NCI-H82 (cell line): Measurements from ENCODE around the gene CLDN16.

Source experiments
- DNase-seq: peaks from one replicate; lab custom pipeline; 2025; lab: John Stamatoyannopoulos, UW

CLDN16 gene

GRCh38 chr3:190380184-190380583, 7.8 kb upstream of the CLDN16 start:
- DNase-seq, result no peak

DNA sequence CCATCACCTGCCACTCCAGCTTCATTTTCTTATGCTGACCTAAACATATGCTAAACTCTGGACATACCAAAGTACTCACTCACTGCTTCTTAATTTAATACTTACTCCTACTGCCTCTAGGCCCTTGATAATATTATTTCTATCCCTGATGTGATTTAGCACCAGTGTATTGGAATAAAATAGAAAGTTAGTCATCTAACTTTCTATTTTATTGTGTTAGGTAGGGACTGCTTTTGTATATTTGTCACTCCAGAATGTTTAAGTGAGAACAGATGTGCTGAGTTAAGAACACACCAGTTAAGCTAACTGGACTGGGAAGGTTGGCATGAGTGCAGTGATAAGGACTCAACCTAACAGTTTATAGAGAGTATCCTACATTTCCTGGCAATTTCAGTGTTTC, 6.5 kb upstream of the CLDN16 start:
- no peak for DNase-seq

DNA sequence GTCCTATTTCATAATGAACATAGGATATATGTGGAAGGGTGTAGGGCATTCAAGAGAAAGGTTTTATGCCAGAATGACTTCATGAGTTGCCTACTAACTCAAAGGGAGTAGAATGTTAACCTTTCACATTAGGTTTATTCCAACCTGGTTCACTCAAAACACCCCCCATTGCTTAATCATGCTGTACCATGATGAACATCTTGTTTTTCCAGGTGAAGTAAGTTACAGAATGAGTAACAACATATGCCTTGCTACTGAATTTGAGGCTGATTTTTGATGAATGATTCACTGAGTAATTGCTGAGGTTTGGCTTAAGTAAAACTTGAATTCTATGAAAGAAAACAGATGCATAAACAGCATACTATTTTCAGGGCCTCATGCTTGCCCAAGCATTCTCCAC, 5.9 kb upstream of the CLDN16 start:
- DNase-seq, result no peak

DNA sequence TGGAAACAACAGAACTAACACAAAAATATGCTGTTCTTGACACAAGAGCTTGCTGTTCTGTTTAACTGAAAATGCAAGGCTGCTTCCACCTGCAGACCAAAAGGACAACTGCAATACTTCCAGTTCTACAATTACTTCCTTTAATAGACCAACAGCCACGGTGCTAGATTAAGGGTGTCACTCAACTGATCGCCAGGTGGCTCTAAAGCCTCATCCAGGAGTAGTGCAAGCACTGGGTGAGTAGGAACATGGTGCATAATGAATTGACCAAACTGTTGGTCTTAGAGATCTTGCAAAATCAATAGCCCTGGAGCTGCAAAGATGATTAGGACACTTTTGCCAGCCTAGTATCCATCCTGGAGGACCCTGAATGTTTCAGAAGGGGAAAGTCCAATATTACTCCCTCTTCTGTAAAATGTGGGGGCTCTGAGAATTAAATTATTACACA, 3.6 kb upstream of the CLDN16 start:
- DNase-seq, result peak; percentile 74

GRCh38 chr3:190385731-190386688, 2.0 kb upstream of the CLDN16 start:
- no peak for DNase-seq

DNA sequence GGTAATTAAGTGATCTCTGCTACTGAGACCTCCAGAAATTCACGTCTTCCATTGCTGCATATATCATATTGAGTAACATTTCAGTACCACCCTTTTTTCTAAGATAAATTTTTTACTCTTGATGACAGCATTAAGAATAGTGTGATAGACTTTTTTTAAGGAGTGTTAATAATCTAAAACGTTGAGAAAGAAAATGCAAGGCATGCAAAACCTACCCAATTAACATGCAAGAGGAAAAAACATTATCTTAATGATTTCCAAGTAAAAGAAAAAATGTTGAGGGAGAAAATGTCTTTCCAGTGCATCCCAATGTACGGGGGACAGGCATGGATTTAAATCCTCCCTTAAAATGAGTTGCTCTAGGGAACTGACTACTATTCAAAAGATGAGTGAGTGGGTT, 740 bp downstream of the CLDN16 start:
- no peak for DNase-seq

DNA sequence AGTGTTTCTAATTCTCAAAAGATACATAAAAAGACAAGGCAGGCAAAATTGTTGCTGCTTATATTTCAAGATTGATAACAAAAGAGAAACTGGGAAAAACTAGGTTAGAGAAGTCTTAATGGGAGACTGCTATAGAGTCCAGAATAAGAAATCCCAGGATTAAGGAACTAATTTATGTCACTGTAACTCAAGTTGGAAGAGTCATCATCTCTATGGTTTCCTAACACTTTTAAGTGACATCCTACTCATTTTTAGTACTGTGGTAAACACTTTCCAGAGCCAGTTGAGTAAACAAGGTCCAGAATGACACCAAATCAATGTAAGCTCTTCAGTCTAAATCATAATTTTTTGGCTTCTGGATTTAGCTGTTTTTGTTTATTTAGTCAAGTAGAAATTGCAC, 8.0 kb downstream of the CLDN16 start:
- no peak for DNase-seq

- DNase-seq, result no peak
These were observed 9.9 kb downstream of the CLDN16 start for GRCh38 chr3:190397889-190398288.

- peak; percentile 12 for DNase-seq
These were observed 11.7 kb downstream of the CLDN16 start for GRCh38 chr3:190399677-190400076.

DNA sequence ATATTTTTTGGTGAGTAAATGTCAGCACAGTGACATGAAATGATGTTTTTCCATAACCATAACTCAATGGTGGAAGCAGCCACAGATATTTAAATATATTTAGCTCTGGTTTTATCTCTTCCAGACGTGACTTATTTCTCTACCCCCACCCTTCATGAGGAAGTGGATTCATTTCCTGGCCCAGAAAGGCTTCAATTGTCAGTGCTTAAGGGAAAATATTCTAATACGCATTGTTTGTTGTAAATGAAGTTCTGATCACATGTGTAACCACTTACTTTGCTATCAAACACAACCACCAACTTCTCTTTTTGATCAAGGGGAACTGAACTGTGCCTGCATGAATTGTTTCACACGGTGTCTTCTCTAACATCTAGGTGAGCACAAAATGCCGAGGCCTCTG, 14.0 kb downstream of the CLDN16 start:
- no peak for DNase-seq

DNA sequence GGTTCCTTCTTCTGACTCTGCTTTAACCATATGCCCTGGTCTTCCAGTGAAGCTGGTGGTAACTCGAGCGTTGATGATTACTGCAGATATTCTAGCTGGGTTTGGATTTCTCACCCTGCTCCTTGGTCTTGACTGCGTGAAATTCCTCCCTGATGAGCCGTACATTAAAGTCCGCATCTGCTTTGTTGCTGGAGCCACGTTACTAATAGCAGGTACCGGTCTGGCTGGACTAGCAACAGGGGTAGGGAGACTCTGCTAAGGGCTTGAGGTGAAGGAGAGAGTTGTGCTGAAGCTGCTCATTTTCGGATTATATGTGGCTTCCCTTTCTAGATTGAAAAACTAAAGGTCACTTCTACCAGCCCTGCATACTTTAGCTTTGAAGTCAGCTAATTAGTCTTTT, 16.8 kb downstream of the CLDN16 start:
- no peak for DNase-seq

GRCh38 chr3:190414297-190414696, 26.3 kb downstream of the CLDN16 start:
- no peak for DNase-seq

GRCh38 chr3:190424108-190424477, 36.1 kb downstream of the CLDN16 start:
- no peak for DNase-seq

DNA sequence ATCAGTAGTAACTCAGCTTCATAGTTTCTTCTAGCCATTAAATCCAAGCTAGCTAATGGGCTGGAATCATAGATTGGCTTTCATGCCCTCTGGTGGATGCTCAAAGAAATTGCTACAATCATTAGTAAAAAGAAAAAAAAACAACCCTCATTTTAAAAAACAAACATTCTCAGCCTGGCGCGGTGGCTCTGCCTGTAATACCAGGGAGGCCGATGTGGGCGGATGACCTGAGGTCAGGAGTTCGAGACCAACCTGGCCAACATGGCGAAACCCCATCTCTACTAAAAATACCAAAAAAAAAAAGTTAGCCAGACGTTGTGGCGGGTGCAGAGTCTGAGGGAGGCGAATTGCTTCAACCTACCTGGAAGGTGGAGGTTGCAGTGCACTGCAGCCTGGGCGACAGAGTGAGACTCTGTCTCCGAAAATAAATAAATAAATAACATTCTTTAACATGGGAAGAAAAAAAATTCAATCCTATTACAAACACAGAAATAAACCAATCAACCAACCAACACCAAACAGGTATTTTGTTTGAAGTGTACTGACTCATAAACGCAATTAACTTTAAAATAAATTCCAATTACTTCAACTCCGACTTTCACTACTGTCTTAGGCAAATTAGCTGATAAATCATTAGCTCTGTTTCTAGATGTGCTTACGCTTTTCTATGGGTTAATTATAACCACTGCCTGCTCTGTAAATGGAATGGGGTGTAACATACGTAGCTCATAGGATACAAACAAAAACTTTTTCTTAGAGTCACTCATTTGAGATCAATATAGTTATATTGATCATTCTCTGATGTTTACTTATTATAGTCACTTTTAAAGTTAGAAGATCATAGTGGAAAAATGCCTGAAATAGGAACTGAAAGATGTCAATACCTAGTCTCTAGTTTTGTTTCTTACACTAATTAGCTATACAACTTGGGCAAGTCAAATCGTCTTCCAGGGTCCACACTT, 36.8 kb downstream of the CLDN16 start:
- peak; percentile 78 for DNase-seq

DNA sequence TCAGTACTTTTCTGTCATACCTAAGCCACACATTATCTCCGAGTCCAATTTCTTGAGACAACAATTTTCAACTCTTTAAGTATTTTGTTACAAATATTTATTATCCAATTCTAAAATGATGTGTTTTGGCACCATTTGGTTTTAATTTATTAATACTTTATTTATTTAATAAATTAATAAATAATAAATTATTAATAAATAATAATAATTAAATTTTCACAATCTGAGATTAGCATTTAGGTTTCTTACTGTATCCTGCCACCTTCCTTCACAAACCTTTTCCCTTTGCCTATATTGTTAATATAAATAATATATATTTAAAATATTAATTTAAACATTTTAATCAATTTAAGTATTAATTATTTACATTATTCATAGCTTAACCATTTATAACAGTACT, 37.9 kb downstream of the CLDN16 start:
- DNase-seq, result no peak

DNA sequence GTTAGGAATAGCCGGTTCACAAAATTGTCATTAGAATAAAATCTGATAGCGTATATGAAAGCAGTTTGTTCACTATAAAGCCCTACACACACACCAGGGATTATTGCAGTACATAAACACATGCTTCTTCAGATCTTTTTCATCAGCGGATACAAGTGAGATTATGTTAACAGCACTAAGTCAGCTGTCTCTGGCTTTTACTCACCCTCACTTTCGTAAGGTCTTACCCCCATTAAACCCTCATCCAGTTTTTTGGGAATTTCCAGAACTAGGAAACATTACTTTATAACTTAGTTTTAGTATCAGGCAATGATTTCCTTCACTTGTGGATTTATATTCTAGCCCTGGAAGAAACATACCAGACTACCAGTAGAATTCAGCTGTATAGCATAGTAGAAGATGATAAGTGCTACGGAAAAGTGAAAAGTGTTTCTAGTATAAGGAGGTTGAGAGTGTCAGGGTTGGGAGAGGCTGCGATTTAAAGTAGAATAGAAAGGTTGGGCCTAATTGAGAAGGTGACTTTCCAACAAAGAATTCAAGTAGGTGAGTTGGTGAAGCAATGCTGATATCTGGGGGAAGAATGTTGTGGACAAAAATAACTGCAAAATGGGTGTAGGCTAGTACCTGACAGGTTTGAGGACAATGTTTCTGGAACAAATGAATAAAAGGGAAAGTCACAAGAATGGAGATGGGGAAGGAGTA, 39.0 kb downstream of the CLDN16 start:
- peak; percentile 34 for DNase-seq

GRCh38 chr3:190429681-190430080, 41.7 kb downstream of the CLDN16 start:
- no peak for DNase-seq

GRCh38 chr3:190430906-190431305, 42.9 kb downstream of the CLDN16 start:
- no peak for DNase-seq

DNA sequence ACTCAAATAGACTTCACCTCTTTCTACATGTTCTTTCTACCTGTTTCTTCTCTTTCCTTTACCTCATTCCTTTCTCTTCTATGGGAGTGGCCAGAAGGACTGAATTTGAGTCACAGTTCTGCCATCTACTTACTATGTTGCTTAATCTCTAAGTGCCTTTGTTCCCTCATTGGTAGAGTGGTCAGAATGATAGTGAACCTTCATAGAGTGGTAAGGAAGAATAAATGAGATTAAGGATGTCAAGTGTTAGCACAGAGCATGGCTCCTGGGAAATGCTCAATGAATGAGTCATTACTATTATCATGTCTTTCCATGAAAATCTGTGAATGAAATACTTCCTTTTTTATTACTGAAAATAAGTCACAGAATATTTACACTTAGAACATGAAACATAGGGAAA, 44.3 kb downstream of the CLDN16 start:
- peak; percentile 40 for DNase-seq

DNA sequence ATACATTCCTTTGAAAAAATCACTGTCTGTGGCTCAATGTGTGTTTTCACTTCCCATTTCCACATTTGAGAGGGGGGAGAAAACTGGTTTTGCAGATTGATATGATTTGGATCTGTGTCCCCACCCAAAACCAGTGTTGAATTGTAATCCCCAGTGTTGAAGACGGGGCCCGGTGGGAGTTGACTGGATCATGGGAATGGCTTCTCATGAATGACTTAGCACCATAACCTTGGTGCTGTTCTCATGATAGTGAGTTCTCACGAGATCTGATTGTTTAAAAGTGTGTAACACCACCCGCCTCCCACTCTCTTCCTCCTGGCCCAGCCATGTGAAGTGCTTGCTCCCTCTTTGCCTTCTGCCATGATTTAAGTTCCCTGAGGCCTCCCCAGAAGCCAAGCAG, 45.7 kb downstream of the CLDN16 start:
- DNase-seq, result no peak

GRCh38 chr3:190435618-190436017, 47.7 kb downstream of the CLDN16 start:
- no peak for DNase-seq

DNA sequence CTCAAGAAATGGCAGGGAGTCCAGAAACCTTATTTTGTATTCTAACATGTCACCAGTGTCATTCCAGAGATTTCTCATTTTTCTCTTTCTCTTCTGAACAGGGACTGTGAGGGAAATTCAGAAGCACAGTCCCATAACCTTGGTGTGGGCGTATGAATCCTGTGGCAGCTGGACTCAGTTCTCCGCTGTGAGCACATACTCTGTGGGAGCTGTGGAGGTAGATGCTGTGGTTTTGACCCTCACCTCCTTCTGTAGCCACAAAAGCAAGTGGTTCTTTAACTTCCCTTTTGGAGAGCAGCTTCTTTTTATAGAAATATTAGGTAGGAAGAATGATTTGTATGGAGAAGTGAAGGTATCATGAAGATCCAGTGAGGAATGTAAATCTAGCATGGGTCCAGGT, 48.4 kb downstream of the CLDN16 start:
- DNase-seq, result no peak
